ENCODE measurements around the gene PHF21B.
A peak's percentile ranks its signal among the peaks of the same experiment; 100 is the strongest.
"Not testable (repeated sequence)": the region's sequence is repeated elsewhere in the genome, so short reads cannot be mapped to it uniquely, and the experiment has no call there.

PHF21B gene

GRCh38 chr22:44986926-44987325, 22.9 kb downstream of the PHF21B start:
- DNase-seq: no peak

- DNase-seq: no peak
These were observed 23.8 kb downstream of the PHF21B start for GRCh38 chr22:44985906-44986527.

GRCh38 chr22:44983878-44984482, 25.8 kb downstream of the PHF21B start:
- DNase-seq: no peak

- DNase-seq: no peak
These were observed 27.4 kb downstream of the PHF21B start for GRCh38 chr22:44982445-44982844.

- DNase-seq: no peak
These were observed 27.9 kb downstream of the PHF21B start for GRCh38 chr22:44981857-44982256.

- DNase-seq: no peak
These were observed 30.7 kb downstream of the PHF21B start for GRCh38 chr22:44979154-44979553.

- peak; percentile 21 for DNase-seq
These were observed 34.2 kb downstream of the PHF21B start for GRCh38 chr22:44975427-44976262.

GRCh38 chr22:44974454-44974853, 35.4 kb downstream of the PHF21B start:
- DNase-seq: peak; percentile 39

GRCh38 chr22:44973829-44974228, 36.0 kb downstream of the PHF21B start:
- DNase-seq: no peak

GRCh38 chr22:44972363-44973083, 37.3 kb downstream of the PHF21B start:
- peak; percentile 65 for DNase-seq

GRCh38 chr22:44971651-44972362, 38.0 kb downstream of the PHF21B start:
- DNase-seq: no peak

GRCh38 chr22:44970291-44970690, 39.5 kb downstream of the PHF21B start:
- DNase-seq: no peak

- no peak for DNase-seq
These were observed 40.0 kb downstream of the PHF21B start for GRCh38 chr22:44969817-44970216.

GRCh38 chr22:44968736-44969135, 41.1 kb downstream of the PHF21B start:
- no peak for DNase-seq

GRCh38 chr22:44965171-44965570, 44.6 kb downstream of the PHF21B start:
- no peak for DNase-seq

GRCh38 chr22:44964722-44965078, 45.1 kb downstream of the PHF21B start:
- no peak for DNase-seq

- no peak for DNase-seq
These were observed 45.7 kb downstream of the PHF21B start for GRCh38 chr22:44963832-44964721.

GRCh38 chr22:44962741-44963454, 46.9 kb downstream of the PHF21B start:
- no peak for DNase-seq

- DNase-seq: not testable (repeated sequence)
These were observed 48.1 kb downstream of the PHF21B start for GRCh38 chr22:44961682-44962081.

- DNase-seq: no peak
These were observed 52.7 kb downstream of the PHF21B start for GRCh38 chr22:44956840-44957767.

Measured in NCI-H510A (cell line).